NCI-H2196 treated with DMSO at 0.1 percent for 48 hours (cell line): ENCODE data around the gene DIAPH2.

Source experiments
- DNase-seq: peaks from one replicate; lab custom pipeline; 2025; ENCODE audit not compliant: unreplicated experiment; lab: John Stamatoyannopoulos, UW

DIAPH2 gene

DNA sequence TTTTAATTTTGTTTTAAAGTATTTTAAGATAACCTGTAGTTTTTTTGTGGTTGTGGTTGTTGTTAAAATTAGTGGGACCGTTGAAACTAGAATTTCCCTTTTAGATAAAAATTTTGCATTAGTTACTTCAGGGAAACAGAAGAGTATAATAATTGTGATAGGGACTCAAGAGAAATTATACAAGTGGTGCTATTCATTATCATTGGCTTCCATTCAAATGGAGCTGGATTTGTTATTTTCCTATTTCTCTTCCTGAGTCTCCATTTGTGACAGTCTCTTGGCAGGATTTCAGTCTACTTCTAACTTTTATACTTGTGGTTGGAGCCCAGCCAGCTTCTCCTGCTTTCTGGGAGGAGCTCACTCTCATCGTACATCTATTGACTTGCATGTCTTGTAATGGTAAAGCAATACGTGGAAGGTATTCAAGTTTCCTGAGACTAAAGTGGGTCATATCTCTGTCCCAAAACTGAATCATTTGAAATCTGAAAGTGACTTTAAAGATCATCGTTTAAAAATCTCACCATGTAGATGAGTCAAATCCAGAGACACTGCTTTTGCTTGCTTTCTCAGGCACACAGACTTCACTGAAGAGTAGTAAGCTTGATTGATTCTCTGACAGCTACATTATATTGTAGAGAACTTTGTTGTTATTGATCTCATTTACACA, 354.9 kb downstream of the DIAPH2 start:
- DNase-seq: peak; percentile 1

DNA sequence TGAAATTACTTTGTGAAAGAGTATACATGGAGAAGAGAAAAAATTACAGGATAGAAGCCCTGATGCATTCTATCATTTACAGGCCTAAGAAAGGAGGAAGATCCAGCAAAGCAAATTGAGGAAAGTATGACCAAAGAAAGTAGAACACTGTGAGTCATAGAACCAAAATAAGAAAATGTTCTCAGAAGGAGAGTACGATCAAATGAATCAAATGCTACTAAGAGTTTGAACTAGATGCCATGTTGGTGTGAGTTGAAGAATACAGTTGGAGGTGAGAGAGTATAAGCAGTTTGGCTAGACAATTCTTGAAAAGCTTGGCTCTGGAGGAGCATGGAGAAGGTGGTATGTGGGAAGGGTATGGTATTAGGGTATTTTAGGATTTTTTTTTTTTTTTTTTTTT, 360.8 kb downstream of the DIAPH2 start:
- DNase-seq: no peak

DNA sequence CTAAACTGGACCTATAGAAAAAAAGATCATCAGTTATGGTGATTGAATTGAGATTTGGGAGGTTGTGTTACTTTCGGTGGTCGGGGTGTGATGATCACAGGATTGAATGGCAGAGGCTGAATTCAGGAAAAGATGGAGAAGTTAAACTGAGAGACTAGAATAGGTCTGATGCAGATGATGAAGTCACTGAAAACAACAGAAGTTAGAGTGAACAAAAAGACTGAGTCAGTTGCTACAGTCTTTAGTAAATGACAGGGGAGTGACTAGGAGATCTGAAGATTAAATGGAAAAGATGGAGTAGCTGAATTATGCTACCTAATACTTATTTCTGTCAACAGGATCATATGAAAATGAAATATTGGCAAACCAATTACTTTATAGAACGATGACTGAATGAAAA, 362.2 kb downstream of the DIAPH2 start:
- no peak for DNase-seq

DNA sequence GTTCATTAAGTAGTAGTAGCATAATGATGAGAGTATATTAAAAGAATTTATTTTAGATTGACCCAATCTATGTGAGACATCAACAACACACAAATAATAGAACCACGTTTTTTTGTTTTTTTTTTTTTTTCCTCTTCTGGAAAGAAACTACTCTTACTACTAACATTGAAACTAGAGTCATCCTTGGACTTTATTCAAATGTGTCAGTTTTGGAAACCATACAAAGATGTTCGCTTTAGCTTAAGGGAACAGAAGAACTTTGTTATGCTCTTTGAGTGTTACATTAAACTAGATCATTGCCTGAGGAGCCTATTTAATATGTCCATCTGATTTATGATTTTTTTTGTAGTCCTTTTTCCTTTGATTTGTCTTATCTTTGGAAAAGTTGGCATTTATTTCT, 365.8 kb downstream of the DIAPH2 start:
- no peak for DNase-seq

DNA sequence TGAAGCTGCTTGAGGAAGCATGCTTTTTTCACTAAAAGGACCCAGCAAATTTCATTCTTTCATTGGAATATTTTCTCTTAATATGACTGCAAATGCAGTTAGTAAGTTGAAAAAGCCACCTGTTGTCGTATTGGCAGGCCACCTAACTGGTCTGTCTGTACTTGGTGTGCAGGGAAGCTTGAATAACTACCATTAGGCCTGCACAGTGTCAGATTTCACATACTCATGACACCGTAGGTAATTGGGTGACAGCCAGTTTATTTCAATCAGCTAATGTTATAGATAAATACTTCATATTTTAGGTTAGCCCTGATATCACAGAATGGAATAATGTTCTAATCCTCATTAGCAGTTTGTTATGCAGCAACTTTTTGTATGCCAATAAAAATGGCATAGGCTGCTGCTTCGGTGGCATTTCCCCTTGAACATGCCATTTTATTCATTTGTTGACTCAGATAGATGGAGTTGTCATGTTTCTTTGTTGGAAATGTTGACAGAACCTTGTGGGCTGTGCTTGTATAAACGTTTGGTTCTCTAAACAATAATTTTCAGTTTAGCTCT, 372.8 kb downstream of the DIAPH2 start:
- peak; percentile 16 for DNase-seq

DNA sequence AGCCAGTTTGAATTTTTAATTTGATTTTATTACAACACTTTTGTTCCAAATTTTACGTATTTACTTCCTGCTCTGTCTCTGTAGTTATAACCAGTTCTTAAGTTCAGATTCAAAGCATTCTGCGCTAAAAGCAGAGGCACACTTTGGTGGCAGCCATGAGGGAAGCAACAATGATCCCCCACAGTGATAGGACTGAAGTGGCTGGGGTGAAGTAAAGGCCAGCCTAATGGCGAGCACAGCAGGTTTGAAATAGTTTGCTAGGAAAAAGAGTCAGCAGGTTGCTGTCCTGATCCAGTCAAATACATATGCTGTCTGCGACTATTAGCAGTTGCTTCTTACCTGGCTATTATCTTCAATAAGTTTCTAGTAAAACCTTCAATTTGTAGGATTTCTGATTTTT, 375.4 kb downstream of the DIAPH2 start:
- DNase-seq: no peak

DNA sequence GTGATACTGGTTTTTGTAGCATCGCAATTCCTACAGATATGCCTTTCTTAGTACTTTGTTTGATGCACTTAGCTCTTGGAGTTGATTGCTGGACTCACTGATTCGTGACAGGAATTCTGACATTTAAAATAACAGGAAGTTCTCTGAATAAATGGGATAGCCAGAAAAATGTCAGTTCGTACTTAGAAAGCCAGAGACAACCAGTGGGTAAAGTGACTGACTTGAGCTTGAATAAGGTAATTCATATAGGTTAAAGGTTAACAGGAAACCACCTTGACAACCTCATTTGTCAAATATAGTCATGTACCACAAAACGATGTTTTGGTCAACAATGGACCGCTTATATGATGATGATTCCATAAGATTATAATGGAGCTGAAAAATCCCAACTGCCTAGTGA, 380.4 kb downstream of the DIAPH2 start:
- no peak for DNase-seq

DNA sequence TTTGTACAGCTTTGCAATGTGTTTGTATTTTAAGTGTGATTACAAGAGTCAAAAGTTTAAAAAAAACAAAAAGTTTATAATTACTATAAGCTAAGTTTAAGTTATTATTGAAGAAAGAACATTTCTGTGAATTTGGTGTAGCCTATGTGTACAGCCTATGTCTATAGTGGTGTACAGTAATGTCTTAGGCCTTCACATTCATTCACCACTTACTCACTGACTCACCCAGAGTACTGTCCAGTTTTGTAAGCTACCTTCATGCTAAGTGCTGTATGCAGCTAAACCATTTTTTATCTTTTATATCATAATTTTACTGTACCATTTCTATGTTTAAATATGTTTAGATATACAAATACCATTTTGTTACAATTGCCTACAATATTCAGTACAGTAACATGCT, 381.3 kb downstream of the DIAPH2 start:
- DNase-seq: no peak

DNA sequence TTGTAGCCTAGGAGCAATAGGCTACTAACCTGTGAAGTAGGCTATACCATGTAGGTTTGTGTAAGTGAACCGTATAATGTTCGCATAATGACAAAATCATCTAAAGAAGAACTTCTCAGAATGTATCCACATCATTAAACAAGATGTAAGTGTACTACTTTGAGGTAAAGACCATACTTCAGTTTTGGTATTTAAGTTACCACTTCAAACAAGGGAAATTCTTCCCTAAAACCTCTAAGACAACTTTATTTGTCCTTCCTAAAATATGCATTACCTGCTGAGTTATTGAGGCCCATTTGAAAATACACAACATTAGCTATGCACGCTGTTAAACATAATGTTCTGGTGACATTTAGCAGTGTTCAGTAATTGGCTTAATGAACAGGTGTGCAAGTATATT, 381.7 kb downstream of the DIAPH2 start:
- no peak for DNase-seq

DNA sequence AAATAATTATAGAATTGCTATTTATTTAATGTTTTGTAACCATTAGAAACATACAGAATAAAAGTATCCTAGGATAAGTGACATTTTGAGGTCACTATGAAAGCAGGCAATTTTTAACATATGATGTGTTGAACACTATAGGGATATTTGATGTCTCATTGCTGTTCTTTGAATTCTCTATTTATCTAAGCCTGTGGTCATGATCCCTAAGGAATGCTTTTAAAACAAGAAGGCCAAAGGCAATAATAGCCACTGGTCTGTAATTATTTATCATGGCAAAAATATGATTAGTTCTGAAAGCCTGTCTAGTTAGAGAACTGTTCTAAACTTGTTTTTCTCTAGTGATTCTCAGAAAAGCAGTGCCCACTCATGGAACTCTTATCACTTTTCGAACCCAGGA, 385.7 kb downstream of the DIAPH2 start:
- no peak for DNase-seq

DNA sequence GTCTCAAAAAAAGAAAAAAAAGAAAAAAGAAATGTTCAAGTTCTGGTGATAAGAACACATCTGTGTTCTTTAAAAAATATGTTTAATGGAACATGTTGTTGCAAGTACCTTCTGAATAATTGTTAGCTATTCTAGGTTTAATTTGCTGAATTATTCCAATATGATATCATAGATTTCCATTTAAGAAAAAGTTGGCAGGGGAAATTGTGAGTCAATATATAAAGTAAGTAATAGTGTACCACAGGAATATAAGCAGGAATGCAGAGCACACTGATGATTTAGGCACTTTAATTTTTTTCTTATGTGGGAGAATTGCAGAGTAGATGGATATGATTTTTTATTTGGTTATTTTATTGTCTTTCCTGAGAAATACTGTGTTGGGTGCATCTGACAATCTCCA, 389.8 kb downstream of the DIAPH2 start:
- no peak for DNase-seq

DNA sequence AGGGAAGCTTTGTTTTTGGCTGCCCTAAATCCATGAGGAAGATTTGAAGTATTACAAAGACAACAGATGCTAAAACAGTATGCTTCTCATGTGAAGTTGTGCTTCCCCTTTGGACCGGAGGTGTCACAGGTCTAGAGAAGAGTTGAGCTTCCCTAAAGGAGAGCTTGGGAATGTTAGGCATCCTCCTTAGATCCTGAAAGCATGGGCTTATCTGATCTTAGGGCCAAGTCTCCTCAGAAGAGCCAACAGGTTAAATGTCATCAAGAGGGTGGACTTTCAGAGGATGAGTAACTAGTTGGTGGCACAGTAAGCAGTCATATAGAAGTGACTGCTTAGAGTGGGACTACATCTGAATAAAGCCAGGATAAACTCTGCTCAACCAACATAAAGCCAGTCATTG, 404.5 kb downstream of the DIAPH2 start:
- DNase-seq: no peak

DNA sequence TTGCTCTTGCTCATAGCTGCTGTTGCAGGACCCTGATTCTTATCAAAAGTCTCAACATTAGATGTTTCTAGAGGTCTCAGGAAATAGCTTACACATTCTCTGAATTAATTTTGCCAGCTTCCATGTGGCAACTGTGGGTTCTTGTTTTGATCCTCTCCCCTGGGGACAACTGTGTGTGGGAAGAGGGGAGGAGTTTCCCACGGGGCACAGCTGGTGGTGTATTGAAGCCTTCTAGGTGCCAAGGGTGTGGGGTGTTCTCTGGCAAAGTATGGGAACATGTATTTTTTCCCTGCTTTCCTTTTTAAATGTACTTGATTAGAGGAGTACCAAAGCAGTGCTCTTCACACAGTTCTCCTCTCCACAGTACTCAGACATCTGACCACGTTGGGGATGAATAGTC, 411.7 kb downstream of the DIAPH2 start:
- DNase-seq: no peak

DNA sequence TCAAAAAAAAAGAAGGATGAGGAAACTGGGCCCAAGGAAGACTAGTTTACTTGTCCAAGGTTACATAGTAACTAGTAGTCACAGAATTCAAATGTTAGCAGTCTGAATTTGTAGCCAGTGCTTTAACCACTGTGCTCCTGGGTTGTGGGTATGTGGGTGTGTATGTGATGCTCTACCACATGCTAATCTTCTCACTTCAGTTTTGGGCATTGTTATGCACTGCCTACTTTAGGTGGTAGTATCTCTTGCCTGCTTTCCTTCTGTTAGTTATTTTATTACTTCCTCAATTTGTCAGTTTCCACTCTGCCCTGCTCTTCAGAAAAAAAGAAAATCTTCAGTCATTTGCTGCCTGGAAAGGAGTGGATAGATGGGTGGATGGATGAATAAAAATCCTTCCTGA, 418.3 kb downstream of the DIAPH2 start:
- no peak for DNase-seq

DNA sequence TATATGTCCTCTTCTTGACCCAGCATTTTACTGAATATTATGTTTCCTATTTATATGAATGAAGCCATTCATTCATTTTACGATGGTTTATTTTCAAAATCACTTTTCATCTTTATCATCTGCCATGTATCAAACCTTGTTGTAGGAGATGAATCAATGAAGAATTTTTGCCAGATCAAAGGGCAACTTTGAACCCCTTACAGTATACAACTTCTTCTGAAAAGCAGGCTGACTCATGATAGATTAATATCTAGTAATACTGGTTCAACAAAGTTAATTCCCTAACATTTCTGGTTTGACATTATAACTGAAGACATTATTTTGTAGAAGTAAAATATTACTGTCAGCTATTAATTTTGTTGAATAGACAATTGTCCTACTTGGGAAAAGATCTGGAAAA, 425.1 kb downstream of the DIAPH2 start:
- DNase-seq: no peak

DNA sequence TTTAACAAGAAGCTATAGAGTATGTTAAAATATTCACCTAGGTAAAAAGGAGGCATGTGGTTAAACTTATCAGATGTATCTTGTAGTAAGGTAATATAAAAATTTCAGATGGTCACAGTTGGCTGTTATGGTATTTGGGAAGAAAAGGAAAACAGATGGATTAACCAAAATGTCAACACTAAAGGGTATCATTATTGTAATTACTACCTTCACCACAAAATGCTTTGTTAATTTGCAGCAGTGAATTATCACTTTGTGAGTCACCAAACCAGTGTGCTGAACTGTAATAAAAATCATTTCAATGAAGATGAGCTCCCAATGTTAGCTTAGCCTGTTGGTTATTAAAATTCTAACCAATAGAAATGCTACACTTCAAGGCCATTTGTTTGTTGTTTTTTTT, 432.9 kb downstream of the DIAPH2 start:
- no peak for DNase-seq

DNA sequence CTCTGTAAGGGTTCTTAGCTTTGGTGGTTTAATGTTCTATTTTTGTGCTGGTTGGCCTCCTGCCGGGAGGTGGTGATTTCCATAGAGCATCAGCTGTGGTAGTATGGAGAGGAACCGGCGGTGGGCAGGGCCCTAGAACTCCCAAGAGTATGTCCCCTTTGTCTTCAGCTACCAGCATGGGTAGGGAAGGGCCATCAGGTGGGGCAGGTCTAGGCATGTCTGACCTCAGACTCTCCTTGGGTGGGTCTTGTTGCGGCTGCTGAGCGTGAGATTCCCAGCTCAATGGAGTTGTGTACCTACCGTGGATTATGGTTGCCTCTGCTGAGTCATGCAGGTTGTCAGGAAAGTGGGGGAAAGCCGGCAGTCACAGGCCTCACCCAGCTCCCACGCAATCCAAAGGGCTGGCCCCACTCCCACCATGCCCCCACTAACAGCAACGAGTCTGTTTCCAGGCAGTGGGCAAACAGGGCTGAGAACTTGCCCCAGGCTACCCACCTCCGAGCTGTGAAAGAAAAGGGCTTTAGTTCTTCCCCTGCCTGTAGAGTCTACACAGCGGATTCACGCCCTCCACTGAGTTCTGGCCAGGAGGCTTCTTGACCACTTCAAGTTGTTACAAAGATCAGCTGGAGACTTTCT, 434.9 kb downstream of the DIAPH2 start:
- DNase-seq: no peak

DNA sequence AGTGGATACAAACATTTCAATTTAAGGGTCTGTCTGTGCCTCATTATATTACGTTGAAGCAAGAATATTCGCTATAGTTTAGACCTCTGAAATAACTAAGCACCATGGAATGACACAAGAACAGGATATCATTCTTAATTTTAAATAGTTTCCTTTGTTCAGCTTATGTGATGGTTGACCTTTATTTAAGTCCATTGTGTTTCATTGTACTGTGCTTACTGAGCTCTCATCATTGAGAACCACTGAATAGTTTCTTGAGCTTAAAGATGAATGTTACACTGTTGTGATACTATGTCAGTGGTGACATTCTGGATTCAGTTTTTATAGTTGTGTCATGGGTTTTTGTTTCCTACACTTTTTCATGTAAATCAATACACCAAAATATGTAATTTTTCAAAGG, 438.4 kb downstream of the DIAPH2 start:
- DNase-seq: no peak

DNA sequence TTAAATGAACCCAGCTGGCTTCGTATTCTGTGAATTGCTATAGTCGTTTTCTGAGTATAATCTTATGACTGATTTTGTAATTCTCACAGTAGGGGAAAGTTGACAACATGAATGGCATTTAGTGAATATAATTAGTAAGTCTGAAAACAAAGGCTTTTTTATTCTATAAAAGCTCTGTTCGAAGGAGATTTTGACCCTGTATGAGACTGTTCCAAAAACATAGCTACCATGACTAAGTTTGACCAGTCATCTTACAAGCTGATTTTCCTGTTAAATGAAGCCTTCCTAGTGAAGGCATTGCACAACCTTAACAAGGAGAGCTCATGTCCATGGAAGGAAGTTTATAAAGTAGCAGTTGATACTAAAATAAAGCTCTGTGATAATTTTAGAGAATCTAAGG, 441.4 kb downstream of the DIAPH2 start:
- no peak for DNase-seq

DNA sequence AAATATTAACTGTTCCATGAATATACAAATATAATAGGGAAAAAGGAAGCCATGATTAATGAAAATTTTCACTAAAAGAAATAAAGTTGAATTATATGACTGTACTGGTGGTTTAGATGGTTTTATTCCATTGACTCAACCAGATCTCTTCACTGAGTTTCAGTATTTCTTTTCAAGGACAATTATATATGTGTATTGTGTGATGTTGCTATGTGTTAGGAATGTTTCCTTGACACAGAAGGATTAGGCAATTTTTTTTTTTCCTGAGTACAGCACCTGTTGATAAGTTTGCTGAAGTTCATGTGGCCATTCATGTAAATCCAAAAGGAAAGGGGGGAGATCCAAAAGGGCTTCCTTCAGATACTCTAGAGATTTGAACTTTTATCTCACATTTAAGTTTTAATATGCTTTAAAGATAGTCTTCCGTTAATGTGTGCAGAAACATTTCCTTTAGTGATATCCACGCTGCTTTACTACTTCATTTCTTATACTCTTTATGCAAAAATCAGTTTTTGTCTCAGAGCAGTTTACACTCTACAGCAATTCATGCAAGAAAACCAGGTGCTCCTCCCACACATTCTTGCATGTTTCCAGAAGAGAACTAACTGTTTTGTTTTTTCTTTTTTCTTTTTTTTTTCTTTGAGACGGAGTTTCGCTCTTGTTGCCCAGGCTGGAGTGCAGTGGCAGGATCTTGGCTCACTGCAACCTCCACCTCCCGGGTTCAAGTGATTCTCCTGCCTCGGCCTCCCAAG, 448.2 kb downstream of the DIAPH2 start:
- no peak for DNase-seq

DNA sequence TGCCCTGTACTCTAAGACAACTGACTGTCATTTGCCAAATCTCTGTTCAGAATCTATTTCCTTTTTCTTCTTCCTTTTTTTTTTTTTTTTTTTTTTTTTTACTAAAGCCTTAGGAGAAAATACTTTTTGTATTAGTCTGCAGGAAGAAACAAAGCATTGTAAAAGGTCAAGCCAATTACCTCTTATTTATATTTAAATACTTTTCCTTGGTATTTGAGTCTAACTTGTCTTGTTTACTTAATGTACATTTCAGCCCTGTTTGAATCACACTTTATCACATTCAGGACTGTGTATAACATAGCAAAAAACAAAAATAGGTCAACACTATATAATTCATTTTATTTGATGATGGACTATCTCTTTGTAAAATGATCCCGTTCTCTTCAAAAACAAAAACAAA, 461.3 kb downstream of the DIAPH2 start:
- DNase-seq: no peak

DNA sequence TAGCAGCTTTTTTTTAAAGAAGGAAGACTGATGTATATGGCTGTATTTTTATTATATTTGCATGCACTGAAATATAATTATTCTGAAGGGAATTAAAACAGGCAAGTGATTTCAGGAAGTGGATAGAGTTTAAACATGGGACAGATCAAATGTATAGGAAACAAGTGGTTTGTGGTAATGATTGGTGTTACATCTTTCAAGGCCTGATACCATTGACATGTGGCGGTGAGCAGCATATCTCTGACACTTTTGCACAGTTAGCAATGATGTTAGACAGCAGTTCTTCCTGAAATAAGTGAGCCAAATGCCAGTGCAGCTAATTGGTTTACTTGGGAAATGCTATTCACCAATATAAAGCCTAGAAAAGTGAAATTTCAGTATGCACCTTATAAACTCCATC, 471.2 kb downstream of the DIAPH2 start:
- no peak for DNase-seq
